ENCODE measurements around the gene SLC25A45.

DNA sequence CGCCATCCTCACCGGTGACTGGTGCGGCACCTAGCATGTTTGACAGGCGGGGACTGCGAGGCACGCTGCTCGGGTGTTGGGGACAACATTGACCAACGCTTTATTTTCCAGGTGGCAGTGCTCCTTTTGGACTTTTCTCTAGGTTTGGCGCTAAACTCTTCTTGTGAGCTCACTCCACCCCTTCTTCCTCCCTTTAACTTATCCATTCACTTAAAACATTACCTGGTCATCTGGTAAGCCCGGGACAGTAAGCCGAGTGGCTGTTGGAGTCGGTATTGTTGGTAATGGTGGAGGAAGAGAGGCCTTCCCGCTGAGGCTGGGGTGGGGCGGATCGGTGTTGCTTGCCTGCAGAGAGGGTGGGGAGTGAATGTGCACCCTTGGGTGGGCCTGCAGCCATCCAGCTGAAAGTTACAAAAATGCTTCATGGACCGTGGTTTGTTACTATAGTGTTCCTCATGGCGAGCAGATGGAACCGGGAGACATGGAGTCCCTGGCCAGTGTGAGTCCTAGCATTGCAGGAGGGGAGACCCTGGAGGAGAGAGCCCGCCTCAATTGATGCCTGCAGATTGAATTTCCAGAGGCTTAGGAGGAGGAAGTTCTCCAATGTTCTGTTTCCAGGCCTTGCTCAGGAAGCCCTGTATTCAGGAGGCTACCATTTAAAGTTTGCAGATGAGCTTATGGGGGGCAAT, 41.2 kb upstream of the SLC25A45 start:
- TF ChIP-seq, protein P1, sequence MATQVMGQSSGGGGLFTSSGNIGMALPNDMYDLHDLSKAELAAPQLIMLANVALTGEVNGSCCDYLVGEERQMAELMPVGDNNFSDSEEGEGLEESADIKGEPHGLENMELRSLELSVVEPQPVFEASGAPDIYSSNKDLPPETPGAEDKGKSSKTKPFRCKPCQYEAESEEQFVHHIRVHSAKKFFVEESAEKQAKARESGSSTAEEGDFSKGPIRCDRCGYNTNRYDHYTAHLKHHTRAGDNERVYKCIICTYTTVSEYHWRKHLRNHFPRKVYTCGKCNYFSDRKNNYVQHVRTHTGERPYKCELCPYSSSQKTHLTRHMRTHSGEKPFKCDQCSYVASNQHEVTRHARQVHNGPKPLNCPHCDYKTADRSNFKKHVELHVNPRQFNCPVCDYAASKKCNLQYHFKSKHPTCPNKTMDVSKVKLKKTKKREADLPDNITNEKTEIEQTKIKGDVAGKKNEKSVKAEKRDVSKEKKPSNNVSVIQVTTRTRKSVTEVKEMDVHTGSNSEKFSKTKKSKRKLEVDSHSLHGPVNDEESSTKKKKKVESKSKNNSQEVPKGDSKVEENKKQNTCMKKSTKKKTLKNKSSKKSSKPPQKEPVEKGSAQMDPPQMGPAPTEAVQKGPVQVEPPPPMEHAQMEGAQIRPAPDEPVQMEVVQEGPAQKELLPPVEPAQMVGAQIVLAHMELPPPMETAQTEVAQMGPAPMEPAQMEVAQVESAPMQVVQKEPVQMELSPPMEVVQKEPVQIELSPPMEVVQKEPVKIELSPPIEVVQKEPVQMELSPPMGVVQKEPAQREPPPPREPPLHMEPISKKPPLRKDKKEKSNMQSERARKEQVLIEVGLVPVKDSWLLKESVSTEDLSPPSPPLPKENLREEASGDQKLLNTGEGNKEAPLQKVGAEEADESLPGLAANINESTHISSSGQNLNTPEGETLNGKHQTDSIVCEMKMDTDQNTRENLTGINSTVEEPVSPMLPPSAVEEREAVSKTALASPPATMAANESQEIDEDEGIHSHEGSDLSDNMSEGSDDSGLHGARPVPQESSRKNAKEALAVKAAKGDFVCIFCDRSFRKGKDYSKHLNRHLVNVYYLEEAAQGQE (IDR thresholded peaks at IDR 0.05; ENCODE audit: insufficient replicate concordance, low read depth): no peak
- TF ChIP-seq, protein P2, sequence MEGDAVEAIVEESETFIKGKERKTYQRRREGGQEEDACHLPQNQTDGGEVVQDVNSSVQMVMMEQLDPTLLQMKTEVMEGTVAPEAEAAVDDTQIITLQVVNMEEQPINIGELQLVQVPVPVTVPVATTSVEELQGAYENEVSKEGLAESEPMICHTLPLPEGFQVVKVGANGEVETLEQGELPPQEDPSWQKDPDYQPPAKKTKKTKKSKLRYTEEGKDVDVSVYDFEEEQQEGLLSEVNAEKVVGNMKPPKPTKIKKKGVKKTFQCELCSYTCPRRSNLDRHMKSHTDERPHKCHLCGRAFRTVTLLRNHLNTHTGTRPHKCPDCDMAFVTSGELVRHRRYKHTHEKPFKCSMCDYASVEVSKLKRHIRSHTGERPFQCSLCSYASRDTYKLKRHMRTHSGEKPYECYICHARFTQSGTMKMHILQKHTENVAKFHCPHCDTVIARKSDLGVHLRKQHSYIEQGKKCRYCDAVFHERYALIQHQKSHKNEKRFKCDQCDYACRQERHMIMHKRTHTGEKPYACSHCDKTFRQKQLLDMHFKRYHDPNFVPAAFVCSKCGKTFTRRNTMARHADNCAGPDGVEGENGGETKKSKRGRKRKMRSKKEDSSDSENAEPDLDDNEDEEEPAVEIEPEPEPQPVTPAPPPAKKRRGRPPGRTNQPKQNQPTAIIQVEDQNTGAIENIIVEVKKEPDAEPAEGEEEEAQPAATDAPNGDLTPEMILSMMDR (IDR thresholded peaks at IDR 0.05; ENCODE audit: insufficient read depth, low read length): no peak
- TF ChIP-seq POLR2AphosphoS5 (IDR thresholded peaks at IDR 0.05; ENCODE audit: low read depth) (peak; percentile 80), GABPA (IDR thresholded peaks at IDR 0.05; ENCODE audit: low read depth) (no peak), SPI1 (IDR thresholded peaks at IDR 0.05; ENCODE audit: borderline replicate concordance, low read depth) (no peak)
